ENCODE measurements around the gene FAAP20.

Gene FAAP20

GRCh38 chr1:2188336-2188735 lies 6.2 kb downstream of the FAAP20 start (continued):
- TF ChIP-seq BACH2 (CRISPR knock-in tag; IDR thresholded peaks at IDR 0.05; ENCODE audit: borderline replicate concordance) (no peak), ZNF70 (CRISPR knock-in tag; IDR thresholded peaks at IDR 0.05) (no peak), ZNF8 (CRISPR knock-in tag; IDR thresholded peaks at IDR 0.05) (no peak), RARB (CRISPR knock-in tag; IDR thresholded peaks at IDR 0.05) (no peak), TOX (CRISPR knock-in tag; IDR thresholded peaks at IDR 0.05; ENCODE audit: borderline replicate concordance) (no peak)
- TF ChIP-seq, protein P1, sequence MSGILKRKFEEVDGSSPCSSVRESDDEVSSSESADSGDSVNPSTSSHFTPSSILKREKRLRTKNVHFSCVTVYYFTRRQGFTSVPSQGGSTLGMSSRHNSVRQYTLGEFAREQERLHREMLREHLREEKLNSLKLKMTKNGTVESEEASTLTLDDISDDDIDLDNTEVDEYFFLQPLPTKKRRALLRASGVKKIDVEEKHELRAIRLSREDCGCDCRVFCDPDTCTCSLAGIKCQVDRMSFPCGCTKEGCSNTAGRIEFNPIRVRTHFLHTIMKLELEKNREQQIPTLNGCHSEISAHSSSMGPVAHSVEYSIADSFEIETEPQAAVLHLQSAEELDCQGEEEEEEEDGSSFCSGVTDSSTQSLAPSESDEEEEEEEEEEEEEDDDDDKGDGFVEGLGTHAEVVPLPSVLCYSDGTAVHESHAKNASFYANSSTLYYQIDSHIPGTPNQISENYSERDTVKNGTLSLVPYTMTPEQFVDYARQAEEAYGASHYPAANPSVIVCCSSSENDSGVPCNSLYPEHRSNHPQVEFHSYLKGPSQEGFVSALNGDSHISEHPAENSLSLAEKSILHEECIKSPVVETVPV (CRISPR knock-in tag; IDR thresholded peaks at IDR 0.05): no peak

DNA sequence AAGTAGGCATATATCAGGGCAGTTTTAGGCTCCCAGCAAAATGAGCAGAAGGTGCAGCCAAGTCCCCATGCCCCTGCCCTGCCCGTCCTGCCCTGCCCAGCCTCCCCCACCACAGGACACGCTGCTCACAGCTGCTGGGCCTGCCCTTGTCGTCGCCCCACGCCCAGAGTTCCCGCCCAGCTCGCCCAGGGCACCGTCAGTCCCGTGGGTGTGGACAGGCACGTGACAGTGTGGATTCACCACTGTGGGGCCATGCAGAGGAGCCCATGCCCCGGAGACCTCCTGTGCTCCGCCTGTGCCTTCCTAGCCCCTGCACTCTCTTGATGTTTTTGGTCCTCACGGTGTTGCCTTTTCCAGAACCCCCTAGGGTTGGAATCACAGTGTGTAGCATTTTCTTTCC lies 7.0 kb downstream of the FAAP20 start:
- TF ChIP-seq SNAI2 (CRISPR knock-in tag; IDR thresholded peaks at IDR 0.05): no peak
- no peak for TF ChIP-seq TCF4 (CRISPR knock-in tag; IDR thresholded peaks at IDR 0.05; ENCODE audit: borderline replicate concordance)
- TF ChIP-seq ZFP30 (CRISPR knock-in tag; IDR thresholded peaks at IDR 0.05): no peak
- TF ChIP-seq OSR1 (CRISPR knock-in tag; IDR thresholded peaks at IDR 0.05): no peak
- no peak for TF ChIP-seq POU6F1 (CRISPR knock-in tag; IDR thresholded peaks at IDR 0.05; ENCODE audit: borderline replicate concordance, low read depth)
- ATAC-seq: no peak

- no peak for ATAC-seq
- TF ChIP-seq PATZ1 (CRISPR knock-in tag; IDR thresholded peaks at IDR 0.05; ENCODE audit: borderline replicate concordance) (no peak), TOX (CRISPR knock-in tag; IDR thresholded peaks at IDR 0.05; ENCODE audit: borderline replicate concordance) (no peak), TCF4 (CRISPR knock-in tag; IDR thresholded peaks at IDR 0.05; ENCODE audit: borderline replicate concordance) (no peak), RARB (CRISPR knock-in tag; IDR thresholded peaks at IDR 0.05) (no peak), ZNF8 (CRISPR knock-in tag; IDR thresholded peaks at IDR 0.05) (no peak)
Observed at GRCh38 chr1:2186901-2187300, 7.7 kb downstream of the FAAP20 start.

DNA sequence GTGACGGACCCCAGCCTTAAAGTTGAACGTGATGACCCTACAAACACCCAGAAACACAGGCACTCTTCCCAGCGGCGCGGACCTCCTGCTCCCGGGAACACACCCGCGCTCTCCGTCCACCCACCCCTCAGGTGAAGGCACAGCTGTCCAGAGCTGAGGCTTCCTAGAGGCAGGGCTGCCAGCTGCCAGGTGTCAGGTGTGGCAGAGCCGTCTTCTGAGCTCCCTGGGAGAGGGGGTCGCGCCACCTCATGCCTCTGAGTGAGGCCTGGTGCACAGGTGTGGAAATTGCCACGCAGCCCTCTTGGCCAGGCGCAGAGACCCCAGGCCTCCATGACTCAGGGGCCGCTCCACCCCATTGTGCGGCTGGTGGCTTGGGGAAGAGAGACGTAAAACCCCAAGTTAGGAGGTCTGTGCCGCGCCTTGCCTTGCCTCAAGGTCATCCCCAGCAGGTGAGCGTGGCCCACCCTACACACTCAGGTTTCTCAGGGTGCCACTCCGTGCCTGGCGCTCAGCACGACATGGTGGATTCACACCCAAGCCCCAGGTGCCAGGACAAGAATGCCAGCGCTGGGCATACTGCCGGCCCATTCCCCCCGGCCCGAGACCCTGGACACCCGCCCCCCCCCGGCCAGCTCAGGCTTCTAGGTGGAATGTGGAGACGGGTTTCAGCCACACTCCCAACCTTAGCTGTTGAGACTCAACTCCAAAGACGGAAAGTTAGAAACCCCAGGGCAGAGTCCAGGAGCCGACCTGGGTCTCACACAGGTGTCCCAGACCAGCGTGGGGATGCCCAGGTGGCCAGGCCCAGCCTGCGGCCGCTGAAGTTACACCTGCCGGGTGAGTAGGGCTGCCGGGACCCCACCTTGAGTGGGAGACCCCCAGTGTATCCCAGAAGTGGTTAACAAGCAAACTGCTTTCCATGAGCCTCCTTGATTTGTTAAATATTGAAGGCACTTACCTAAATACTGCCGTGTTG lies 8.4 kb downstream of the FAAP20 start:
- TF ChIP-seq RARB (CRISPR knock-in tag; IDR thresholded peaks at IDR 0.05): no peak
- ATAC-seq: no peak

DNA sequence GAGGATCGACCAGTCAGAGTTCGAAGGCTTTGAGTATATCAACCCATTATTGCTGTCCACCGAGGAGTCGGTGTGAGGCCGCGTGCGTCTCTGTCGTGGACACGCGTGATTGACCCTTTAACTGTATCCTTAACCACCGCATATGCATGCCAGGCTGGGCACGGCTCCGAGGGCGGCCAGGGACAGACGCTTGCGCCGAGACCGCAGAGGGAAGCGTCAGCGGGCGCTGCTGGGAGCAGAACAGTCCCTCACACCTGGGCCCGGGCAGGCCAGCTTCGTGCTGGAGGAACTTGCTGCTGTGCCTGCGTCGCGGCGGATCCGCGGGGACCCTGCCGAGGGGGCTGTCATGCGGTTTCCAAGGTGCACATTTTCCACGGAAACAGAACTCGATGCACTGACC lies 9.6 kb downstream of the FAAP20 start:
- no peak for TF ChIP-seq OSR1 (CRISPR knock-in tag; IDR thresholded peaks at IDR 0.05)
- TF ChIP-seq ZC3H10 (CRISPR knock-in tag; IDR thresholded peaks at IDR 0.05): no peak
- no peak for ATAC-seq

DNA sequence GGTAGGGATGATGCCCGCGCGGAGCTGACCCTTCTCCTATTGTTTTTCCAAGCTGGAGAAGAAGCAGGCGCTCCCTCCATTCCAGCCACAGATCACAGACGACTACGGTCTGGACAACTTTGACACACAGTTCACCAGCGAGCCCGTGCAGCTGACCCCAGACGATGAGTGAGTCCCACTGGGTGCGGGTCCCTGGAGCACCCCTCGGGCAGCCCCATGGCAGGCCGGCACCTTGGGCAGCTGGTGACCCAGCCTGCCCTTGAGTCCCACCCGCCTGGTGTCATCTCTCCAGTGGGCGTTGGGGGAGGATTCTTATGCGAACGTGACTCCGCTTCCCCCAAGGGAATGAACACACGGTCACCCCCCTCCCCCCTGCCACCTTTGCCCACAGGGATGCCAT lies 10.0 kb downstream of the FAAP20 start:
- TF ChIP-seq ESRRG (CRISPR knock-in tag; IDR thresholded peaks at IDR 0.05) (no peak), OSR1 (CRISPR knock-in tag; IDR thresholded peaks at IDR 0.05) (no peak), PPARA (CRISPR knock-in tag; IDR thresholded peaks at IDR 0.05; ENCODE audit: borderline replicate concordance) (no peak), PATZ1 (CRISPR knock-in tag; IDR thresholded peaks at IDR 0.05; ENCODE audit: borderline replicate concordance) (no peak), TCF4 (CRISPR knock-in tag; IDR thresholded peaks at IDR 0.05; ENCODE audit: borderline replicate concordance) (no peak), SNAI2 (CRISPR knock-in tag; IDR thresholded peaks at IDR 0.05) (no peak), ZFP30 (CRISPR knock-in tag; IDR thresholded peaks at IDR 0.05) (no peak), ZNF565 (CRISPR knock-in tag; conservative IDR thresholded peaks at IDR 0.05; ENCODE audit: low read depth) (no peak), ZC3H10 (CRISPR knock-in tag; IDR thresholded peaks at IDR 0.05) (no peak), RARB (CRISPR knock-in tag; IDR thresholded peaks at IDR 0.05) (no peak), ARNTL (CRISPR knock-in tag; IDR thresholded peaks at IDR 0.05; ENCODE audit: borderline replicate concordance, low read depth) (no peak), ISL1 (CRISPR knock-in tag; IDR thresholded peaks at IDR 0.05) (no peak)
- TF ChIP-seq, protein P2, sequence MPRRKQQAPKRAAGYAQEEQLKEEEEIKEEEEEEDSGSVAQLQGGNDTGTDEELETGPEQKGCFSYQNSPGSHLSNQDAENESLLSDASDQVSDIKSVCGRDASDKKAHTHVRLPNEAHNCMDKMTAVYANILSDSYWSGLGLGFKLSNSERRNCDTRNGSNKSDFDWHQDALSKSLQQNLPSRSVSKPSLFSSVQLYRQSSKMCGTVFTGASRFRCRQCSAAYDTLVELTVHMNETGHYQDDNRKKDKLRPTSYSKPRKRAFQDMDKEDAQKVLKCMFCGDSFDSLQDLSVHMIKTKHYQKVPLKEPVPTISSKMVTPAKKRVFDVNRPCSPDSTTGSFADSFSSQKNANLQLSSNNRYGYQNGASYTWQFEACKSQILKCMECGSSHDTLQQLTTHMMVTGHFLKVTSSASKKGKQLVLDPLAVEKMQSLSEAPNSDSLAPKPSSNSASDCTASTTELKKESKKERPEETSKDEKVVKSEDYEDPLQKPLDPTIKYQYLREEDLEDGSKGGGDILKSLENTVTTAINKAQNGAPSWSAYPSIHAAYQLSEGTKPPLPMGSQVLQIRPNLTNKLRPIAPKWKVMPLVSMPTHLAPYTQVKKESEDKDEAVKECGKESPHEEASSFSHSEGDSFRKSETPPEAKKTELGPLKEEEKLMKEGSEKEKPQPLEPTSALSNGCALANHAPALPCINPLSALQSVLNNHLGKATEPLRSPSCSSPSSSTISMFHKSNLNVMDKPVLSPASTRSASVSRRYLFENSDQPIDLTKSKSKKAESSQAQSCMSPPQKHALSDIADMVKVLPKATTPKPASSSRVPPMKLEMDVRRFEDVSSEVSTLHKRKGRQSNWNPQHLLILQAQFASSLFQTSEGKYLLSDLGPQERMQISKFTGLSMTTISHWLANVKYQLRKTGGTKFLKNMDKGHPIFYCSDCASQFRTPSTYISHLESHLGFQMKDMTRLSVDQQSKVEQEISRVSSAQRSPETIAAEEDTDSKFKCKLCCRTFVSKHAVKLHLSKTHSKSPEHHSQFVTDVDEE (CRISPR knock-in tag; IDR thresholded peaks at IDR 0.05): no peak

More for the DNA sequence above, 10.0 kb downstream of the FAAP20 start:
- ATAC-seq: no peak

Data from SK-N-SH treated with all-trans-retinoic acid at 6 μM for 48 hours (cell line).